Smooth muscle cell (in vitro differentiated cells): ENCODE measurements around the gene PDSS2. TPM values are rescaled to one million over a fixed set of nuclear protein-coding genes. Genes with fewer than 3 reads are reported as not detected.
"Not testable (repeated sequence)": the region's sequence is repeated elsewhere in the genome, so short reads cannot be mapped to it uniquely, and the experiment has no call there.

Experiments used
- DNase-seq: peaks from one replicate; lab custom pipeline; 2025; ENCODE audit not compliant: unreplicated experiment; lab: John Stamatoyannopoulos, UW
- H2AFZ ChIP-seq: fragments of 200-600 bp; sonication (generic); 2 replicates; pipeline ENCODE4 v1.6.0; 2016; ENCODE audit warnings: antibody characterized with exemption, low read depth, mild to moderate bottlenecking
- H3F3A ChIP-seq: fragments of 200-600 bp; sonication (generic); 2 replicates; pipeline ENCODE4 v1.6.0; 2017; ENCODE audit warnings: antibody characterized with exemption, low read depth
- H3K27ac ChIP-seq: fragments of 200-600 bp; sonication (generic); 2 replicates; pipeline ENCODE4 v1.5.1; 2016; ENCODE audit warnings: low read depth, mild to moderate bottlenecking
- H3K27me3 ChIP-seq: fragments of 200-600 bp; sonication (generic); 2 replicates; pipeline ENCODE4 v1.6.1; 2016; ENCODE audit warnings: low read depth, mild to moderate bottlenecking
- H3K36me3 ChIP-seq: fragments of 200-600 bp; sonication (generic); 2 replicates; pipeline ENCODE4 v1.5.1; 2016; ENCODE audit warnings: low read depth
- H3K4me1 ChIP-seq: fragments of 200-600 bp; sonication (generic); 2 replicates; pipeline ENCODE4 v1.5.1; 2016; ENCODE audit warnings: low read depth
- H3K4me2 ChIP-seq: fragments of 200-600 bp; sonication (generic); 2 replicates; pipeline ENCODE4 v1.6.0; 2016; ENCODE audit warnings: mild to moderate bottlenecking
- H3K4me3 ChIP-seq: fragments of 200-600 bp; sonication (generic); 2 replicates; pipeline ENCODE4 v1.5.1; 2016; ENCODE audit warnings: mild to moderate bottlenecking
- H3K79me2 ChIP-seq: fragments of 200-600 bp; sonication (generic); 2 replicates; pipeline ENCODE4 v1.6.0; 2016; ENCODE audit warnings: low read depth, mild to moderate bottlenecking
- H3K9ac ChIP-seq: fragments of 200-600 bp; sonication (generic); 2 replicates; pipeline ENCODE4 v1.6.0; 2016; ENCODE audit warnings: low read depth
- H3K9me3 ChIP-seq: fragments of 200-600 bp; sonication (generic); replicated peaks from 2 replicates; pipeline ENCODE4 v1.5.1; 2016; ENCODE audit warnings: low read depth
- H4K20me1 ChIP-seq: fragments of 200-600 bp; sonication (generic); 2 replicates; pipeline ENCODE4 v1.6.0; 2016; ENCODE audit warnings: low read depth
- WGBS: methylation state at CpG from one replicate; pipeline ENCODE4 v1.1.7; 2016; ENCODE audit warnings: low lambda C conversion rate; 5-methylcytosine and 5-hydroxymethylcytosine counted together
- polyA plus RNA-seq: library from polyadenylated mRNA; unstranded; fragments of >200 nt; fragmentation: Nextera tagmentation; extraction: Ambion mirVana; gene quantifications from 2 replicates; pipeline ENCODE4 v1.2.1, GENCODE V29; 2016
- total RNA-seq: library from RNA; depleted of rRNA; stranded (reverse); fragments of >200 nt; gene quantifications from 2 replicates; pipeline ENCODE4 v1.2.3, GENCODE V29; 2014
- TF ChIP-seq, protein P1 (sequence below): fragments of 200-600 bp; sonication (generic); IDR thresholded peaks from 2 replicates; pipeline ENCODE4 v1.5.1; 2017; ENCODE audit warnings: borderline replicate concordance, mild to moderate bottlenecking, antibody characterized with exemption; ENCODE audit not compliant: insufficient read depth, poor library complexity, severe bottlenecking

PDSS2 gene
- total and polyA plus RNA-seq, 2 experiments from 2014 or later = 12.8 to 15.5 TPM

DNA sequence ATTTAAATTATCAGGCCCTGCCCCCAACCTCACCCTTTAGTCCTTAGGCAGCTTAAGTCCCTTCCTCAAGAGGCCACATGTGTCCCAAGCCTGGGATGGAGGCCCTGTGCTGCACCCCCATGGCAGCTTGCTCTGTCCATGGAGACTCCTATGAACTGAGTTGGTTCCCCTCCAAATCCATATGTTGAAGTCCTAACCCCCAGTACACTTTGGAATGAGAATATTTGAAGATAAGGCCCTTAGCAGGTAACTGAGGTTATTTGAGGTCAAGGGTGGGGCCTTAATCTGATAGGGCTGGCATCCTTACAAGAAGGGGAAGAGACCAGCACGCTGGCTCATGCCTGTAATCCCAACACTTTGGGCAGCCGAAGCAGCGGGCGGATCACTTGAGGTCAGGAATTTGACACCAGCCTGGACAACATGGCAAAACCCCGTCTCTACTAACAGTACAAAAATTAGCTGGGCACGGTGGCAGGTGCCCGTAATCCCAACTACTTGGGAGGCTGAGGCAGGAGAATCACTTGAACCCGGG is 337.3 kb downstream of the PDSS2 start:
- Histone ChIP-seq H3K4me1 (peaks cover 6% of the 10 kb centered on the region), H3F3A (peaks cover 2% of the 10 kb centered on the region), H3K9ac (no peak overlapping the region), H3K36me3 (no peaks in the 10 kb centered on the region), H3K79me2 (no peaks in the 10 kb centered on the region), H3K4me2 (no peak overlapping the region), H3K9me3 (no peaks in the 10 kb centered on the region), H2AFZ (no peak overlapping the region), H4K20me1 (no peaks in the 10 kb centered on the region), H3K4me3 (no peak overlapping the region), H3K27ac (no peak overlapping the region), H3K27me3 (peaks cover 13% of the 10 kb centered on the region)
- TF ChIP-seq, protein P1, sequence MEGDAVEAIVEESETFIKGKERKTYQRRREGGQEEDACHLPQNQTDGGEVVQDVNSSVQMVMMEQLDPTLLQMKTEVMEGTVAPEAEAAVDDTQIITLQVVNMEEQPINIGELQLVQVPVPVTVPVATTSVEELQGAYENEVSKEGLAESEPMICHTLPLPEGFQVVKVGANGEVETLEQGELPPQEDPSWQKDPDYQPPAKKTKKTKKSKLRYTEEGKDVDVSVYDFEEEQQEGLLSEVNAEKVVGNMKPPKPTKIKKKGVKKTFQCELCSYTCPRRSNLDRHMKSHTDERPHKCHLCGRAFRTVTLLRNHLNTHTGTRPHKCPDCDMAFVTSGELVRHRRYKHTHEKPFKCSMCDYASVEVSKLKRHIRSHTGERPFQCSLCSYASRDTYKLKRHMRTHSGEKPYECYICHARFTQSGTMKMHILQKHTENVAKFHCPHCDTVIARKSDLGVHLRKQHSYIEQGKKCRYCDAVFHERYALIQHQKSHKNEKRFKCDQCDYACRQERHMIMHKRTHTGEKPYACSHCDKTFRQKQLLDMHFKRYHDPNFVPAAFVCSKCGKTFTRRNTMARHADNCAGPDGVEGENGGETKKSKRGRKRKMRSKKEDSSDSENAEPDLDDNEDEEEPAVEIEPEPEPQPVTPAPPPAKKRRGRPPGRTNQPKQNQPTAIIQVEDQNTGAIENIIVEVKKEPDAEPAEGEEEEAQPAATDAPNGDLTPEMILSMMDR = no peak
- WGBS = 84% methylated on average over 8 of the region's 8 CpGs
- DNase-seq = no peak

DNA sequence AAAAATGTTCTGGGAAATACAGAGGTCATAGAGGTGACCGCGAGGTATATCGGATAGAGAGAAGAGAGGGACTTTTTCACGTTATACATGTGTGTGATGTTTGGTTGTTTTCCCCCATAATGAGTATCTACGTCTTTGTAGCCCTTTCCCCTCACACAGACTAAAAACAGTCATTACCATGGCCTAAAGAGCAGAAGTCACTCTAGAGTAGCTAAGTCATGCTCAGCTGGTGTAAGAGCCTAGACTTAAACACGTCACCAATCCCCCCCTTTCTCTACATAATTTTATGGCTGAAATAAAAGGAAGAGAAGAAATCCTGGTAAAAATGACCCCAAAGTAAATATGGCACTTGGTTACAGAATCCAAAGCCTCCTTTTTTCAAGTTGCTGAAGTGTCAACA is 338.1 kb downstream of the PDSS2 start:
- H4K20me1 ChIP-seq = no peaks in the 10 kb centered on the region

DNA sequence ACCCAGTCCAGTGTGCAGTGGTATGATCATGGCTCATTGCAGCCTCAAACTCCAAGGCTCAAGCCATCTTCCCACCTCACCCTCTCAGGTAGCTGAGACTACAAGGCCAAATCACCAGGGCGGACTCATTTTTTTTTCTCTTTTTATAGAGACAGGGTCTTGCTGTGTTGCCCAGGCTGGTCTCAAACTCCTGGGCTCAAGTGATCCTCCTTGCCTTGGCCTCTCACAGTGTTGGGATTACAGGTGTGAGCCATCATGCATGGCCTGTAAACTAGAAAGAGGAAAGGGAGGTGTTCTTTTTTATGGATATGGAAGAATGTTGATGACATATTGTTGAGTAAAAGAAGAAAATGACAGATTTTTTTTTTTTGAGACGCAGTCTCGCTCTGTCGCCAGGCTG is 339.0 kb downstream of the PDSS2 start:
- 95% methylated on average over 4 of the region's 4 CpGs for WGBS
- TF ChIP-seq, protein P1 = no peak
- H3K9me3 ChIP-seq = no peaks in the 10 kb centered on the region
- H3K27ac ChIP-seq = no peak overlapping the region
- no peaks in the 10 kb centered on the region for H3K36me3 ChIP-seq
- H3K9ac ChIP-seq = no peak overlapping the region
- H3K27me3 ChIP-seq = peaks cover 16% of the 10 kb centered on the region
- no peak for DNase-seq
- H3F3A ChIP-seq = peaks cover 5% of the 10 kb centered on the region
- no peak overlapping the region for H2AFZ ChIP-seq
- H3K4me2 ChIP-seq = no peak overlapping the region
- H3K4me1 ChIP-seq = peaks cover 15% of the 10 kb centered on the region
- no peaks in the 10 kb centered on the region for H4K20me1 ChIP-seq
- no peaks in the 10 kb centered on the region for H3K79me2 ChIP-seq
- no peak overlapping the region for H3K4me3 ChIP-seq

More for the DNA sequence above, 338.1 kb downstream of the PDSS2 start:
- no peak overlapping the region for H3K27ac ChIP-seq
- no peak overlapping the region for H2AFZ ChIP-seq
- H3F3A ChIP-seq = peaks cover 5% of the 10 kb centered on the region
- H3K4me2 ChIP-seq = no peak overlapping the region
- H3K79me2 ChIP-seq = no peaks in the 10 kb centered on the region
- 97% methylated on average over 6 of the region's 6 CpGs for WGBS
- TF ChIP-seq, protein P1 = no peak
- H3K9ac ChIP-seq = no peak overlapping the region
- DNase-seq = no peak
- no peaks in the 10 kb centered on the region for H3K36me3 ChIP-seq
- no peaks in the 10 kb centered on the region for H3K9me3 ChIP-seq
- peaks cover 14% of the 10 kb centered on the region for H3K4me1 ChIP-seq
- peaks cover 16% of the 10 kb centered on the region for H3K27me3 ChIP-seq
- H3K4me3 ChIP-seq = no peak overlapping the region

DNA sequence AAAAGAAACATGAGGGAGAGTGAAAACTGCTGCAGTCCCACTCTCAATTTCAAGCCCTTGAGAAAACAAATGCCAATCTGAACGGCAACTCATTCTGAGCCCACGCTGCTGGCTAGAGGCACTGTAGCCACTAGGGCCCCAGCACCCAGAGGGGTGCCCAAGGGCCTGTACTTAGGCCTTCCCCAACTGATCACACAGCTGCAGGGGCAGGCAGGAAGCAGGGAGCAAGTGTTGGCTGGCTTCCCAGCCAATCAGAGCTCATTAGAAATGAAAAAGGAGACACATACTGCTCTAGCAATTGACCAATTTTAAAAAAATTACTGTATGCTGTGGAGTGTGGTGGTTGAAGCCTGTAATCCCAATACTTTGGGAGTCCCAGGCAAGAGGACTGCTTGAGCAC is 340.4 kb downstream of the PDSS2 start:
- Histone ChIP-seq H3F3A (peaks cover 5% of the 10 kb centered on the region), H4K20me1 (peaks cover under 1% of the 10 kb centered on the region), H3K36me3 (no peaks in the 10 kb centered on the region), H3K4me2 (no peak overlapping the region), H3K9ac (no peak overlapping the region), H3K4me3 (no peak overlapping the region), H3K4me1 (peaks cover 16% of the 10 kb centered on the region), H3K27ac (no peak overlapping the region), H3K9me3 (no peaks in the 10 kb centered on the region), H2AFZ (no peak overlapping the region), H3K27me3 (peaks cover 16% of the 10 kb centered on the region), H3K79me2 (no peaks in the 10 kb centered on the region)
- 83% methylated on average over 2 of the region's 2 CpGs for WGBS
- no peak for DNase-seq
- TF ChIP-seq, protein P1 = no peak

DNA sequence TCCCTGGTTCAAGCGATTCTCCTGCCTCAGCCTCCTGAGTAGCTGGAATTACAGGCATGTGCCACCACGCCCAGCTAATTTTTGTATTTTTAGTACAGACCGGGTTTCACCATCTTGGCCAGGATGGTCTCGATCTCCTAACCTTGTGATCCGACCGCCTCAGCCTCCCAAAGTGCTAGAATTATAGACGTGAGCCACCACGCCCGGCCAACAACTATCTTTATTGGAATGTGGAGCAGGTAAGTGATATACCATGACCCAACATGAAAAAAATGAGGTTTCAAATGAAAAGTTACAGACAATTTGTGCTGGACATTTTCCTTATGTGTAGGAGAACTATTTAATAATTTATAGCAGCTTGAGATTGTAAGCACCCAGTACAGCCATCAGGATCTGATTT is 340.8 kb downstream of the PDSS2 start:
- H3K79me2 ChIP-seq, H3K27ac ChIP-seq, H3K4me2 ChIP-seq, H3K9me3 ChIP-seq, H3K36me3 ChIP-seq, DNase-seq, H3K9ac ChIP-seq, H4K20me1 ChIP-seq, H2AFZ ChIP-seq, H3F3A ChIP-seq, H3K4me3 ChIP-seq: not testable (repeated sequence)
- Histone ChIP-seq H3K27me3 (peaks cover 16% of the 10 kb centered on the region), H3K4me1 (peaks cover 20% of the 10 kb centered on the region)
- WGBS = 88% methylated on average over 9 of the region's 9 CpGs
